MM.1S (cell line): Measurements from ENCODE around the gene AMBRA1.

Experiments
- CTCF ChIP-seq: fragments of 300-600 bp; sonication (generic); IDR thresholded peaks from 2 replicates; pipeline ENCODE4 v1.5.1; 2016; ENCODE audit warnings: antibody characterized with exemption, low read length, mixed read lengths
- EZH2 ChIP-seq: fragments of 300-600 bp; sonication (generic); optimal IDR thresholded peaks from 2 replicates; pipeline ENCODE3; 2017; ENCODE audit warnings: low read depth, mild to moderate bottlenecking, antibody characterized with exemption, low read length, mixed read lengths

- TF ChIP-seq CTCF (peak; percentile 90), EZH2 (no peak)
These were observed 64.5 kb downstream of the AMBRA1 start for GRCh38 chr11:46529095-46529905.
